Chondrocyte (in vitro differentiated cells): ENCODE results near the gene SLC51A. TPM values are rescaled to one million over a fixed set of nuclear protein-coding genes. Genes with fewer than 3 reads are reported as not detected.

ENCODE experiments used
- DNase-seq: peaks from one replicate; pipeline ENCODE4 v3.0.0; 2021; ENCODE audit warnings: mixed read lengths, low spot score
- H3K27ac Mint-ChIP-seq: one replicate; pipeline ENCODE4 v1.8.0; 2021; ENCODE audit warnings: mild to moderate bottlenecking, moderate library complexity, mixed read lengths; ENCODE audit not compliant: unreplicated experiment
- H3K27me3 Mint-ChIP-seq: 2 replicates; pipeline ENCODE4 v1.8.0; 2021; ENCODE audit warnings: low read depth, mixed read lengths
- H3K36me3 Mint-ChIP-seq: 2 replicates; pipeline ENCODE4 v1.8.0; 2021; ENCODE audit warnings: low read depth, mixed read lengths
- H3K4me1 Mint-ChIP-seq: 2 replicates; pipeline ENCODE4 v1.8.0; 2021; ENCODE audit warnings: low read depth, mild to moderate bottlenecking, mixed read lengths
- H3K4me3 Mint-ChIP-seq: one replicate; pipeline ENCODE4 v1.8.0; 2021; ENCODE audit warnings: mild to moderate bottlenecking, moderate library complexity, mixed read lengths; ENCODE audit not compliant: unreplicated experiment
- H3K9me3 Mint-ChIP-seq: 2 replicates; pipeline ENCODE4 v1.8.0; 2021; ENCODE audit warnings: low read depth, mixed read lengths
- CTCF ChIP-seq: fragments of 200-600 bp; sonication (generic); IDR thresholded peaks from 2 replicates; pipeline ENCODE4 v1.5.0; 2021; ENCODE audit warnings: antibody characterized with exemption, mild to moderate bottlenecking, moderate library complexity
- total RNA-seq: library from RNA; stranded (reverse); gene quantifications from 3 replicates; pipeline ENCODE4 v1.2.1, GENCODE V29; 2021

The SLC51A gene
- total RNA-seq, 1 donor from 2014 or later, result not detected

DNA sequence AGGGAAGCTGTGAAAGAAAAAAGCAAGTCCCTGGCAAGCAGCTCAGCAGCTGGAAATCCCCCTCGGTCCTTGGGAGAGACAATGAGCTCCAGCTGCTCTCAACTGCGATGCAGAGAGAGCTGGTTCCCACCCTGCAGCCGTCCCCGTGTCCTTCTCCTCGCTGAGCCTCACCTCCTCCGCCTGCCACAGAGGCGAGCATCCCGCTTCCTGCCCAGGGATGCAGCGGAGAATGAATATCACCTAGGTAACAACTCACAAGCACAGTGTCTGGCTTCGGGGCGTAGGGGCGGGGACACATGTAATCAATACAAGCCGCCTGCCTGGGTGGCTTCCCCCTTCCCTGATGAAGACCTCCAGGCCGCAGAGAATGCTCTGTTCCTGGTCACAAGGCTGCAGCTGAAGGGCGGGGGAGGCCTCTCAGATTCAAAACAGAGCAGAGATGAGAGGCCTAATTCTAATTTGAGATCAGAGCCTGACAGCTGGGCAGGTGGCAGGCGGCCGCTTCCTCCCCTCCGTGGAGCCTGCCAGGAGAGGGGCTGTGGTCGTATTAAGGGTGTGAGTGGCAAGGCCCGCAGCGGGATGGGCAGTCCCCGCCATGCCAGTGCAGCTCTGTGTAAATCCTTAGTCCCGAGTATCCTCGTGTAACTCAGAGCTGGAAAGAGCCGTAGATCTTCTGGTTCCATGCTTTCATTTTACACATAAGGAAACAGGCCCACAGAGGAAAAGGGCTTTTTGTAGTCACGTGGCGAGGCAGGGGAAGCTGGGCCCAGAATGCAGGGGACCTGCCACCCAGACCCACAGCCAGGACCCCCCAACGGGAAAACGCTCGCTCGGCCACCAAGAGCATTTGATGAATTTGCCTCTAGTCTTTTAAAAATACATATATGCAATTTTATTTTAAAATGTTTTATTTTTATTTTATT lies 29.4 kb upstream of the SLC51A start:
- Mint-ChIP-seq H3K9me3 (no peaks in the 10 kb centered on the region), H3K36me3 (no peaks in the 10 kb centered on the region), H3K4me1 (no peaks in the 10 kb centered on the region), H3K27ac (no peak overlapping the region), H3K4me3 (no peak overlapping the region), H3K27me3 (no peaks in the 10 kb centered on the region)
- no peak for TF ChIP-seq CTCF
- DNase-seq, result no peak

DNA sequence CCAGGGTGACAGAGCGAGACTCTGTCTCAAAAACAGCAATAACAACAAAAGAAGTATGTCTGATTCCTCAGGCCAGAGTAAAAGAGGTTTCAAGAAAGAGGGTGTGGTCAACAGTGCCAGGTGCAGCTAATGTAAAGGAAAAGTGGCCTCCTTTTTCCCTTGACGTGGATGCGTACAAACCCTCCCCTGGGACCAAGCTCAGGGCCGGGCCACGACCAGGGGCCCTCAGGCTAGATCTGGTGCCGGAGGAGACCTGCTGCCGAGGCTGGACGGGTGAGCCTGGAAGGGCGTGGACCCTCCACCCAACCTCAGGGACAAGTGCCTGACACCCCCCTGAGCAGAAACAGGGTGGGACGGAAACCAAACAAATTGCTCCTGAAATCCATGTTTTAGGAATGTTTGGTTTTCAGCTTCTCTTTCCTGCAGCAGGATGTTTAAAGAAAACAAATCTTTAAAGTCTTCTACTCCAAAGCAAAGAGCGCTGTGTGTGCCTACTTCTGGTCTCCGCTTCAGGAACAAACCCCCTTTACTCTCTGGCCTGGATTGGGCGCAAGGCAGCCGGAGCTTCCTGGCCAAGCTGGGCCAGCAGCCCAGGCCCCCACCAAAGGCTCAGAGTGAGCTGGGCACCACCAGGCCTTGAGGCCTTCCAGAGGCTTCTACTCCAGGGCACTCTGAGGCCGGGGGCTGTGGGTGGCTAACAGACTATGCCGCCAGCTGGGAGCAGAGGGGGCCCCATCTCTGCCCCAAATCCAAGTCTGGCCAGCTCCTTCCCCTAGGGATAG lies 26.6 kb upstream of the SLC51A start:
- no peak overlapping the region for H3K4me3 Mint-ChIP-seq
- no peak for DNase-seq
- H3K27ac Mint-ChIP-seq, result no peak overlapping the region

GRCh38 chr3:196192036-196192523 lies 24.3 kb upstream of the SLC51A start:
- H3K4me1 Mint-ChIP-seq, result no peaks in the 10 kb centered on the region
- DNase-seq, result no peak
- no peaks in the 10 kb centered on the region for H3K36me3 Mint-ChIP-seq
- TF ChIP-seq CTCF, result peak; percentile 19
- no peaks in the 10 kb centered on the region for H3K27me3 Mint-ChIP-seq
- no peak overlapping the region for H3K4me3 Mint-ChIP-seq
- H3K27ac Mint-ChIP-seq, result no peak overlapping the region
- no peaks in the 10 kb centered on the region for H3K9me3 Mint-ChIP-seq

More for the DNA sequence above, 26.6 kb upstream of the SLC51A start:
- H3K27me3 Mint-ChIP-seq, result no peaks in the 10 kb centered on the region
- H3K9me3 Mint-ChIP-seq, result no peaks in the 10 kb centered on the region
- H3K36me3 Mint-ChIP-seq, result no peaks in the 10 kb centered on the region
- H3K4me1 Mint-ChIP-seq, result no peaks in the 10 kb centered on the region
- no peak for TF ChIP-seq CTCF

- Mint-ChIP-seq H3K36me3 (no peaks in the 10 kb centered on the region), H3K4me1 (no peaks in the 10 kb centered on the region), H3K27ac (no peak overlapping the region), H3K9me3 (no peaks in the 10 kb centered on the region), H3K27me3 (no peaks in the 10 kb centered on the region), H3K4me3 (no peak overlapping the region)
- DNase-seq, result no peak
- TF ChIP-seq CTCF, result no peak
These were observed 23.7 kb upstream of the SLC51A start for GRCh38 chr3:196192524-196193051.

GRCh38 chr3:196193133-196193735 lies 23.1 kb upstream of the SLC51A start:
- Mint-ChIP-seq H3K4me1 (no peaks in the 10 kb centered on the region), H3K36me3 (no peaks in the 10 kb centered on the region), H3K4me3 (no peak overlapping the region), H3K9me3 (no peaks in the 10 kb centered on the region), H3K27ac (no peak overlapping the region), H3K27me3 (no peaks in the 10 kb centered on the region)
- DNase-seq, result no peak
- TF ChIP-seq CTCF, result no peak
